Keratinocyte (primary cell): ENCODE measurements around the gene ZBTB46.

Experiments
- CTCF ChIP-seq, 3 experiments: IDR thresholded peaks in 1 of 3; conservative IDR thresholded peaks in 1 of 3; optimal IDR thresholded peaks in 1 of 3; 2 replicates in 2 of 3; 3 replicates in 1 of 3; pipeline versions ENCODE3 to v1.5.1; 2011; ENCODE audit warnings: low read length in 3 of 3, mild to moderate bottlenecking in 3 of 3, moderate library complexity in 2 of 3, control low read depth in 1 of 3, inconsistent platforms in 1 of 3; ENCODE audit not compliant: insufficient read depth in 2 of 3; ENCODE audit errors: extremely low read depth in 1 of 3
- EZH2 ChIP-seq: IDR thresholded peaks from one replicate; pipeline ENCODE4 v1.6.1; 2012; ENCODE audit warnings: inconsistent platforms, mild to moderate bottlenecking, low read length, moderate library complexity

- TF ChIP-seq CTCF (optimal IDR thresholded peaks at IDR 0.05 in 1 of 3, IDR thresholded peaks at IDR 0.05 in 1 of 3, conservative IDR thresholded peaks at IDR 0.05 in 1 of 3; ENCODE audit: extremely low read depth in 1 of 3, insufficient read depth in 2 of 3, low read length in 3 of 3) (no peak), EZH2 (no peak)
These were observed 2.5 kb downstream of the ZBTB46 start for GRCh38 chr20:63828545-63828944.
